Endodermal cell (in vitro differentiated cells): Measurements from ENCODE around the gene RGS3. TPM values are rescaled to one million over a fixed set of nuclear protein-coding genes. Genes with fewer than 3 reads are reported as not detected.

Source experiments
- DNase-seq: peaks from one replicate; pipeline ENCODE4 v3.0.0-alpha.2; 2017
- H3K27ac ChIP-seq: 2 replicates; pipeline ENCODE4 v1.5.1; 2013; ENCODE audit warnings: mild to moderate bottlenecking, low read depth, low read length, moderate library complexity
- H3K27me3 ChIP-seq: 2 replicates; pipeline ENCODE4 v1.6.1; 2013; ENCODE audit warnings: mild to moderate bottlenecking, low read length, moderate library complexity; ENCODE audit not compliant: insufficient read depth, control insufficient read depth, poor library complexity, severe bottlenecking
- H3K36me3 ChIP-seq: 2 replicates; pipeline ENCODE4 v1.7.0; 2013; ENCODE audit warnings: mild to moderate bottlenecking, low read length, moderate library complexity; ENCODE audit not compliant: control insufficient read depth, insufficient read depth
- H3K4me1 ChIP-seq: one replicate; pipeline ENCODE4 v1.7.0; 2013; ENCODE audit warnings: low read length; ENCODE audit not compliant: control insufficient read depth, insufficient read depth
- H3K4me3 ChIP-seq: 2 replicates; pipeline ENCODE4 v1.5.1; 2013; ENCODE audit warnings: mild to moderate bottlenecking, low read length, moderate library complexity
- H3K9ac ChIP-seq: 2 replicates; pipeline ENCODE4 v1.6.1; 2013; ENCODE audit warnings: mild to moderate bottlenecking, low read length, moderate library complexity; ENCODE audit not compliant: poor library complexity, severe bottlenecking; ENCODE audit errors: extremely low read depth
- H3K9me3 ChIP-seq: 2 replicates; pipeline ENCODE4 v1.6.1; 2013; ENCODE audit warnings: mild to moderate bottlenecking, low read length, moderate library complexity; ENCODE audit not compliant: control insufficient read depth
- H3K27ac Mint-ChIP-seq: 2 replicates; pipeline ENCODE4 v1.8.0; 2020; ENCODE audit warnings: mixed read lengths
- H3K27me3 Mint-ChIP-seq: 2 replicates; pipeline ENCODE4 v1.8.0; 2021; ENCODE audit warnings: mild to moderate bottlenecking, mixed read lengths; ENCODE audit not compliant: insufficient read depth
- H3K36me3 Mint-ChIP-seq: 2 replicates; pipeline ENCODE4 v1.8.0; 2020; ENCODE audit warnings: low read depth, mixed read lengths
- H3K4me1 Mint-ChIP-seq: 2 replicates; pipeline ENCODE4 v1.8.0; 2020; ENCODE audit warnings: mixed read lengths
- H3K4me3 Mint-ChIP-seq: 2 replicates; pipeline ENCODE4 v1.8.0; 2020; ENCODE audit warnings: mild to moderate bottlenecking, moderate library complexity, mixed read lengths
- H3K9me3 Mint-ChIP-seq: 2 replicates; pipeline ENCODE4 v1.8.0; 2020; ENCODE audit warnings: mild to moderate bottlenecking, mixed read lengths
- CTCF ChIP-seq: fragments of 200-600 bp; sonication (generic); conservative IDR thresholded peaks from 2 replicates; pipeline ENCODE4 v1.5.0; 2021; ENCODE audit warnings: antibody characterized with exemption, mild to moderate bottlenecking
- WGBS, 2 experiments: methylation state at CpG; one replicate each; pipeline versions ENCODE4 v1.1.5 to v1.1.7; 2013; ENCODE audit warnings: missing lambda C conversion rate in 2 of 2, mixed read lengths in 1 of 2; ENCODE audit not compliant: insufficient coverage in 1 of 2, insufficient read length in 1 of 2; 5-methylcytosine and 5-hydroxymethylcytosine counted together
- total RNA-seq, 2 donors: library from RNA; stranded (reverse); fragmentation: NEBNext Ultra II Directional in 1 of 2; extraction: Animal tissue kit (Norgen Biotek cat#: 25700) in 1 of 2; gene quantifications; 2 replicates in 1 of 2; 3 replicates in 1 of 2; pipeline ENCODE4 v1.2.1, GENCODE V29; 2021

The RGS3 gene
- total RNA-seq, 2 donors from 2014 or later: 20.7 to 40.3 TPM

DNA sequence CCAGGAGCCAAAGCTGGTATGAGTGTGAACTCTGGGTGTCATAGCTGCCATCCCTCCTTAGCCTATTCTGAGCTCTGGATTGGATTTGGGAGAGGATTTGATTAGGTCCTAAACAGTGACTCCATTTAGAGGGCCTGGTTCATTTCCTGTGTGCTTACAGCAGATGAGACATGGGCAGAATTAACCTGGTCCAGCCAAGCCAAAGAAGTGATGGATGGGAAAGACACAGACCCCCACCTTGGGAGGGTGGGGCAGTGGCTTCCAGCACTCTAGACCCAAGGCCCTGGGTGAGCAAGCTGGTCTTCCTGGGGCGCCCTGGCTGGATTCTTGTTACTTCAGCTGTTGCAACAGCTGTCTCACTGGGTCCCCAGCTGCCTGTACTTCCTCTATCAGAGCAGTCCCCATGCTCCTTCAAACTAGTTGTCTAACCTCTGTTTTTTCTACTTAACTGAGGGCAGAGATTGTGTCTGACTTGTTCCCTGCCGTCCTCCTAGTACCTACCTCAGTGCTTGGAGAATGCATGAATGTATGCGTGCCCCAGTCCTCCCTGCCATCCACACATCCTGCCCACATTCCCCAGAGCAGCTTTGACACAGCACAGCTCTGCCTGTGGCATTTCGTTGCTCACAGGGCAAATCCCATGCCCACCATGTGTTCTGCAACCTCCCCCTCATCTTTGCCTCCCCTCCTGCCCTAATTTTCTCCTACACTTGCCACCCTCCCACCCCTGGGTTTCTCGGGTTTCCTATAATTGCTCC is 115.9 kb downstream of the RGS3 start:
- no peaks in the 10 kb centered on the region for H3K27me3 Mint-ChIP-seq
- TF ChIP-seq CTCF: no peak
- Histone ChIP-seq H3K27ac (no peak overlapping the region), H3K9ac (no peak overlapping the region), H3K4me1 (peaks cover 8% of the 10 kb centered on the region), H3K27me3 (no peaks in the 10 kb centered on the region), H3K4me3 (no peak overlapping the region), H3K36me3 (no peaks in the 10 kb centered on the region), H3K9me3 (no peaks in the 10 kb centered on the region)
- no peaks in the 10 kb centered on the region for H3K36me3 Mint-ChIP-seq
- WGBS, 2 experiments: 83 to 90% methylated on average over 3 to 5 of the region's 5 CpGs
- H3K4me3 Mint-ChIP-seq: no peak overlapping the region
- DNase-seq: no peak
- H3K27ac Mint-ChIP-seq: no peak overlapping the region
- H3K9me3 Mint-ChIP-seq: no peaks in the 10 kb centered on the region
- peaks cover 7% of the 10 kb centered on the region for H3K4me1 Mint-ChIP-seq

GRCh38 chr9:113580041-113580953 is 116.8 kb downstream of the RGS3 start:
- H3K36me3 ChIP-seq: no peaks in the 10 kb centered on the region
- no peak overlapping the region for H3K27ac ChIP-seq
- H3K27me3 ChIP-seq: no peaks in the 10 kb centered on the region
- Mint-ChIP-seq H3K27ac (no peak overlapping the region), H3K27me3 (no peaks in the 10 kb centered on the region), H3K36me3 (no peaks in the 10 kb centered on the region), H3K4me1 (peaks cover 7% of the 10 kb centered on the region), H3K9me3 (no peaks in the 10 kb centered on the region), H3K4me3 (no peak overlapping the region)
- no peak overlapping the region for H3K9ac ChIP-seq
- 89 to 90% methylated on average over 6 to 12 of the region's 12 CpGs for WGBS, 2 experiments
- no peak for DNase-seq
- H3K9me3 ChIP-seq: no peaks in the 10 kb centered on the region
- no peak for TF ChIP-seq CTCF
- H3K4me3 ChIP-seq: no peak overlapping the region
- H3K4me1 ChIP-seq: peaks cover 8% of the 10 kb centered on the region

DNA sequence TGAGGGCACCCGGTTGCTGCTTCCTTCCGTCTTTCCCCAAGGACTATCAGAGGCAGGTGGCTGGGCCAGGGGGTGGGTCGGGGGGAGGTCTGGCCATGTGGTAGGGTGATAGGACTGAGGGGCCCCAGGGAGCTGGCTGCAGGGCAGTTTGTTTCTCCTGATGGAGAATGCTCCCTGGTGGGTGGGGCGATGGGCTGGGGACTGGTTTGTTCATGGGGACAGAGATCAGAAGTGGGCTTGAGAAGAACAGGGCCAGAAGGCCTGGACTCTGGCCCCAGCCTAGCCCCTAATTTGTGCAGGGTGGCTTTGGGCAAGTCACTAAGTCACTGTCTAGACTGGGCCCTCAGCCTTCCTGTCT is 117.4 kb downstream of the RGS3 start:
- H3K36me3 ChIP-seq: no peaks in the 10 kb centered on the region
- H3K27ac Mint-ChIP-seq: no peak overlapping the region
- no peaks in the 10 kb centered on the region for H3K27me3 ChIP-seq
- no peak overlapping the region for H3K9ac ChIP-seq
- no peaks in the 10 kb centered on the region for H3K9me3 Mint-ChIP-seq
- no peak overlapping the region for H3K4me3 ChIP-seq
- no peaks in the 10 kb centered on the region for H3K27me3 Mint-ChIP-seq
- no peaks in the 10 kb centered on the region for H3K9me3 ChIP-seq
- WGBS, 2 experiments: 96% methylated on average over 4 of the region's 4 CpGs; no CpG with 5 or more reads in 1 of the 2 experiments
- H3K27ac ChIP-seq: no peak overlapping the region
- H3K4me1 ChIP-seq: peaks cover 8% of the 10 kb centered on the region
- no peak for DNase-seq
- peaks cover 7% of the 10 kb centered on the region for H3K4me1 Mint-ChIP-seq
- H3K36me3 Mint-ChIP-seq: no peaks in the 10 kb centered on the region
- no peak overlapping the region for H3K4me3 Mint-ChIP-seq
- no peak for TF ChIP-seq CTCF
